Skeletal muscle tissue (tissue), 4 donors: Measurements from ENCODE around the gene FZD7. TPM values are rescaled to one million over a fixed set of nuclear protein-coding genes. Genes with fewer than 3 reads are reported as not detected.

Experiments
- H3K27ac ChIP-seq: one replicate; pipeline ENCODE4 v1.7.0; 2013; ENCODE audit warnings: mild to moderate bottlenecking, low read depth, low read length, inconsistent platforms
- H3K27me3 ChIP-seq, 3 donors: one replicate each; pipeline ENCODE4 v1.7.0; 2013; ENCODE audit warnings: low read length in 3 of 3; ENCODE audit not compliant: control insufficient read depth in 3 of 3, insufficient read depth in 3 of 3
- H3K36me3 ChIP-seq, 3 donors: one replicate each; pipeline ENCODE4 v1.7.0; 2013; ENCODE audit warnings: low read length in 3 of 3; ENCODE audit not compliant: control insufficient read depth in 3 of 3, insufficient read depth in 3 of 3
- H3K4me1 ChIP-seq, 3 donors: one replicate each; pipeline ENCODE4 v1.7.0; 2013; ENCODE audit warnings: low read length in 3 of 3, mild to moderate bottlenecking in 3 of 3; ENCODE audit not compliant: control insufficient read depth in 3 of 3, insufficient read depth in 3 of 3
- H3K4me3 ChIP-seq, 3 donors: one replicate each; pipeline ENCODE4 v1.7.0; 2013; ENCODE audit warnings: low read length in 3 of 3
- H3K9ac ChIP-seq, 3 donors: one replicate each; pipeline ENCODE4 v1.7.0; 2013; ENCODE audit warnings: low read length in 3 of 3, mild to moderate bottlenecking in 3 of 3, moderate library complexity in 2 of 3, low read depth in 1 of 3
- H3K9me3 ChIP-seq, 3 donors: one replicate each; pipeline ENCODE4 v1.7.0; 2013; ENCODE audit warnings: low read length in 3 of 3; ENCODE audit not compliant: control insufficient read depth in 3 of 3
- total RNA-seq: library from RNA; depleted of rRNA; stranded (reverse); fragments of >200 nt; gene quantifications from one replicate; pipeline ENCODE4 v1.2.3, GENCODE V29; 2014
- donor health status: Osteomylitis.

Gene FZD7
- total RNA-seq, 1 donor from 2014 or later = 42.8 TPM

DNA sequence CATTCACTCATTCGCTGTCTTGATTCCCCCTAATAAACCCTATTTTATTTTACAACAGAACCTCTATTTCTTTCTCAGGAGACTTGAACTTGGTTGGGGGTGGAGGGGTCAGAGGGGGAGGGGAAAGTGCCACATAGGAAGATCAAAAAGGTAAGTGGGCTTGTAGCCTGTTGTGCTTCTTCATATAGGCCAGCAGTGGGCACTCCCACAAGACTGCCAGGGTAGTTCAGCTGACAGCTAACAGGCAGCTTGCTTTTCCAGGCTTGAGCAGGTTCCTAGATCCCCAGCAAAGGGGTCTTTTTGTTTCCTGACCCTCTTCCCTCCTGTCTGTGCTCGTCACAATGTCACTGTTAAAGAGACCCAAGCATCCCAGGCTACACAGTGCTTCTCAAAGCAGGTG lies 38.6 kb downstream of the FZD7 start:
- Histone ChIP-seq H3K27ac (no peak overlapping the region), H3K9ac (no peak overlapping the region), H3K27me3 (no peaks in the 10 kb centered on the region), H3K9me3 (no peaks in the 10 kb centered on the region), H3K4me3 (no peak overlapping the region), H3K36me3 (no peaks in the 10 kb centered on the region), H3K4me1 (peaks cover 2 to 29% (median 5%) of the 10 kb centered on the region in 3 donors)

DNA sequence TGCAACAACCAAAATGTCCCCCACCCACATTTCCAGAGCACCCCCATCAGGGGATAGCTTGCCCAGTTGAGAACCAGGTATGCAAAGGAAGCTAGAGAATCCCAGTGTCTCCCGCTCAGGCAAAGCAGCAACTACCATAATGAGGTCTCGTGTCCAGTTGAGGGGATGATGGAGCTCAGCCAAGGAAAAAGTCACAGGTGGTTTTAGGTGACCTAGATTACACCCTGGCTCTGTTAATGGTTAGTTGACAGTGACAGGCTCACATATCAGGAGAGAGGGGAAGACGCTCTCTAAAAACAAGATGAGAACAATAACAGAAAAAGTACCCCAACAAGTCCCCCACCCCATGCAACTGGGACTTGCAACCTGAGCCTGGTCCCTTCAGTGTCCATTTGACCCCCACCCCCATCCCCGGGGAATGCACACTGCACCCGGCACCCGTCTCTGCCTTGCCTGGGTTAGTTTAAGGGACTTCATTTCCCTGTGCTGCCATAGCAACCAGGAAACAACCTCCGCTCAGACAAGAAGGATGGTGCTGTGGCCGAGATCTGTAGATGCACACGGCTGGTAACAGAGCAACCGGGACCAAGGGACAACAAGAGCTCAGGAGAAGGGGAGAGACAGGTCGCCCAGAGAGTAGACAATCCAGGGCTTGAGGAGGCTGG lies 39.2 kb downstream of the FZD7 start, which contains the start of gene KIAA2012:
KIAA2012 (plus strand) TSS at position 519 of the 665 bp plus-strand sequence. CDS start 373 bp downstream, outside the sequence.
- Histone ChIP-seq H3K4me3 (no peak within 1 kb of the TSS), H3K9ac (peak within 1 kb of the TSS in 1 of 3 donors; percentile 16), H3K27ac (no peak within 1 kb of the TSS), H3K9me3 (no peaks in the 10 kb centered on the region), H3K4me1 (peaks cover 2 to 29% (median 5%) of the 10 kb centered on the region in 3 donors), H3K27me3 (no peaks in the 10 kb centered on the region), H3K36me3 (no peaks in the 10 kb centered on the region)

- H3K36me3 ChIP-seq = no peaks in the 10 kb centered on the region
- no peaks in the 10 kb centered on the region for H3K27me3 ChIP-seq
- H3K27ac ChIP-seq = no peak overlapping the region
- no peak overlapping the region for H3K9ac ChIP-seq
- H3K4me1 ChIP-seq = peaks cover 1 to 17% (median 5%) of the 10 kb centered on the region in 3 donors
- no peak overlapping the region for H3K4me3 ChIP-seq
- H3K9me3 ChIP-seq = no peaks in the 10 kb centered on the region
These were observed 40.7 kb downstream of the FZD7 start for GRCh38 chr2:202074324-202074723.

GRCh38 chr2:202079310-202079709 lies 45.7 kb downstream of the FZD7 start:
- H3K9me3 ChIP-seq = no peaks in the 10 kb centered on the region
- H3K36me3 ChIP-seq = no peaks in the 10 kb centered on the region
- H3K9ac ChIP-seq = no peak overlapping the region
- no peak overlapping the region for H3K27ac ChIP-seq
- peaks cover 0 to 3% (median 0%) of the 10 kb centered on the region in 3 donors for H3K4me1 ChIP-seq
- H3K4me3 ChIP-seq = no peak overlapping the region
- H3K27me3 ChIP-seq = no peaks in the 10 kb centered on the region

DNA sequence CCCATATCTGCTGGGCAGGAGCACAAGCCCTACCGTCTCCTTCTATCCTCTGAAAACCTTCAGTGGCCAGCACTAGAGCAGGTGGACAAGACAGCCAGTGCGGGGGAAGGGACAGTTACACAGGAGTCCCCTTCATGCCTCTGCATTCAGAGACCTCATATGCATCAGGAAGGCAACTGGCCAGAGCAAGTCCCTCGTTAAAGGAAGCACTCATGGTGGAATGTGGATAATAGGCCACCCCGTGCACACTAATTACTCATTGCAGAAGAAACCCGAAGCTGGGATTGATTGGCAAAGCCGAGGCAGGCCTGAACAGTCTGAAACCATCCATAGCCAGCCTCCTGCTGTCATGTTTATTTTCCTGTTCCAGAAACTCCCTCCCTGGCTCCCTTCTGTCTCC lies 50.6 kb downstream of the FZD7 start:
- Histone ChIP-seq H3K9me3 (no peaks in the 10 kb centered on the region), H3K27ac (no peak overlapping the region), H3K36me3 (no peaks in the 10 kb centered on the region), H3K27me3 (no peaks in the 10 kb centered on the region), H3K9ac (no peak overlapping the region), H3K4me3 (no peak overlapping the region), H3K4me1 (peaks cover 0 to 4% (median 0%) of the 10 kb centered on the region in 3 donors)

Other genes starting within 250 kb of the FZD7 start
- 0.52 TPM for gene CDK15, start 227.3 kb upstream of the FZD7 start, total RNA-seq
- gene KIAA2012, start 39.4 kb downstream of the FZD7 start, total RNA-seq = under 0.01 TPM
- gene SUMO1, start 204.7 kb downstream of the FZD7 start, total RNA-seq = 65.2 TPM
- gene NOP58, start 231.9 kb downstream of the FZD7 start, total RNA-seq = 49.6 TPM